ENCODE measurements around the gene PPP1R15B. TPM values are rescaled to one million over a fixed set of nuclear protein-coding genes. Genes with fewer than 3 reads are reported as not detected.

The PPP1R15B gene
- total RNA-seq, 2 experiments from 2014 or later = 77.5 to 77.8 TPM

DNA sequence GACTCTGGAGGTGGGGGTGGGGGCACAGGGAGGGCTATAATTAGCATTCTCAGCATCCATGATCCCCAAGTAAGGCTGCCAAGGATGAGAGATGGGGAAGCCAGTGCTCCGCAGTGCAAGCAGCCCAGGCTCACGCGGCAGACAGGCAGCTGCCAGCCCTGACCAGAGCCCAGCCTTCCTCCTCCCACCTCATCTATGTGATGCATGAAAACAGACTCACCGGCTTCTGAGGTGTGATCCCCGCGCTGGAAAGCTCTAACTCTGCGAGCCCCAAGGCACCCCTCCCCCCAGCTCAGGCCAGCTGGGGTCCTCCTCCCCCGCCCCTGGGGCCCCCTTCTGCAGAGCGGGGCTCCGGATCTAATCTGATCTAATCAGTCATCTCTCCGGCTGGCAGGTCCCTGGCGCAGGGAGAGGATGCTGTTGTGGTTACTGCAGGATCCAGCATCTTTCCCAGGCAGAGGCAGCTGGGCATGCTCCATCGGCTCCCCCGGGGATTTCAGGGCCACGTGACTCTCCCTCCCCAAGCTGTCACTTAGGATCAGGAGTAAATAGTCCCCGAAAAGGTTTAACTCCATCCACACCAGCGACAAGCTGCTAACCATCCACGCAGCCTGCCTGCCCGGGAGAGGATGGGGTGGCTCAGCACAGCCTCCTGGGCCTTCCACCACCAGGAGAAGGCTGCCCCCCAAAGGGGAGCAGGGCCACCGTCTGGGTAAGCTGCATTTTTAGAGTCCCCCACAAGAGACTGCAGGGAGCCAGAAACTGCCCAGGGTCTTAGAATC is 52.0 kb downstream of the PPP1R15B start, which contains the start of gene PLEKHA6:
TSS of gene PLEKHA6 (minus strand) at position 456 of the 782 bp plus-strand sequence. CDS start 86,202 bp downstream, outside the sequence.
- DNase-seq = no peak
- no peak for ATAC-seq (ENCODE audit: low read depth)
- Mint-ChIP-seq H3K27ac (no peak within 1 kb of the TSS), H3K36me3 (no peaks in the 10 kb centered on the region), H3K27me3 (peaks cover 16% of the 10 kb centered on the region), H3K9me3 (no peaks in the 10 kb centered on the region), H3K4me1 (peaks cover 5% of the 10 kb centered on the region), H3K4me3 (no peak within 1 kb of the TSS)
- POLR2A ChIA-PET = no interaction called here

DNA sequence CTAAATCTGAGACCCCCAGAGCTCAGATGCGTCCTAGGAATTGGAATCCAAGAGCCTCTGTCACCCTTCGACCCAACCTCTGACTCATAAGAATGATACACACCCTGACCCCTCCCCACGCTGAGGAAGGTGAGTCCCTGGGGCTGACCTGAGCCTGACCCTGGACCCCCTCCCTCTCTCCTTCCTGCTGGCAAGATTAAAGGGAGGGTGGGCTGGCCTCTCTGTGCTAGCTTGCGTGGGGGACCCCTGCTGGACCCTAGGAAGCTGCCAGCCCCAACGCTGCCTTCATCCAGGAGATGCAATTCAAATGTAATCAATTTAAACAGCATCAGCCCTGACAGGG is 52.5 kb downstream of the PPP1R15B start:
- ATAC-seq (ENCODE audit: low read depth) (no peak), DNase-seq (no peak)
- H3K27me3 Mint-ChIP-seq = peaks cover 16% of the 10 kb centered on the region
- no peak overlapping the region for H3K4me3 Mint-ChIP-seq
- H3K4me1 Mint-ChIP-seq = peaks cover 5% of the 10 kb centered on the region
- POLR2A ChIA-PET = interaction anchor here (0.6 kb wide), 1 partner anchor 60 kb away, joined by 4 read pairs; no protein-coding TSS in a partner anchor
- no peak overlapping the region for H3K27ac Mint-ChIP-seq
- no peaks in the 10 kb centered on the region for H3K9me3 Mint-ChIP-seq
- H3K36me3 Mint-ChIP-seq = no peaks in the 10 kb centered on the region

- Mint-ChIP-seq H3K36me3 (no peaks in the 10 kb centered on the region), H3K9me3 (no peaks in the 10 kb centered on the region)
Observed at GRCh38 chr1:204358605-204359004, 53.0 kb downstream of the PPP1R15B start.

GRCh38 chr1:204357551-204358490 is 53.8 kb downstream of the PPP1R15B start:
- no peaks in the 10 kb centered on the region for H3K36me3 Mint-ChIP-seq
- POLR2A ChIA-PET = no interaction called here
- ATAC-seq (ENCODE audit: low read depth) (no peak), DNase-seq (no peak)
- H3K27ac Mint-ChIP-seq = no peak overlapping the region
- peaks cover 3% of the 10 kb centered on the region for H3K4me1 Mint-ChIP-seq
- H3K9me3 Mint-ChIP-seq = no peaks in the 10 kb centered on the region
- H3K4me3 Mint-ChIP-seq = no peak overlapping the region
- H3K27me3 Mint-ChIP-seq = peaks cover 16% of the 10 kb centered on the region

More at GRCh38 chr1:204358605-204359004, 53.0 kb downstream of the PPP1R15B start:
- DNase-seq = no peak
- no peak for ATAC-seq (ENCODE audit: low read depth)
- POLR2A ChIA-PET = interaction anchor here (0.6 kb wide), 1 partner anchor 60 kb away, joined by 4 read pairs; no protein-coding TSS in a partner anchor
- Mint-ChIP-seq H3K4me3 (no peak overlapping the region), H3K27ac (no peak overlapping the region), H3K27me3 (peaks cover 16% of the 10 kb centered on the region), H3K4me1 (peaks cover 3% of the 10 kb centered on the region)

GRCh38 chr1:204356997-204357396 is 54.6 kb downstream of the PPP1R15B start:
- ATAC-seq (ENCODE audit: low read depth) (no peak), DNase-seq (no peak)
- Mint-ChIP-seq H3K4me3 (no peak overlapping the region), H3K36me3 (no peaks in the 10 kb centered on the region), H3K27me3 (peaks cover 12% of the 10 kb centered on the region), H3K4me1 (peaks cover 3% of the 10 kb centered on the region), H3K27ac (no peak overlapping the region), H3K9me3 (no peaks in the 10 kb centered on the region)
- POLR2A ChIA-PET = no interaction called here

- Mint-ChIP-seq H3K9me3 (no peaks in the 10 kb centered on the region), H3K27ac (no peak overlapping the region), H3K4me1 (peaks cover 5% of the 10 kb centered on the region), H3K36me3 (no peaks in the 10 kb centered on the region), H3K27me3 (peaks cover 15% of the 10 kb centered on the region), H3K4me3 (no peak overlapping the region)
- DNase-seq (no peak), ATAC-seq (ENCODE audit: low read depth) (no peak)
- POLR2A ChIA-PET = no interaction called here
Observed at GRCh38 chr1:204355913-204356312, 55.7 kb downstream of the PPP1R15B start.

GRCh38 chr1:204354579-204354978 is 57.0 kb downstream of the PPP1R15B start:
- no peaks in the 10 kb centered on the region for H3K36me3 Mint-ChIP-seq
- H3K9me3 Mint-ChIP-seq = no peaks in the 10 kb centered on the region
- DNase-seq = no peak
- no peak for ATAC-seq (ENCODE audit: low read depth)
- POLR2A ChIA-PET = no interaction called here
- no peak overlapping the region for H3K27ac Mint-ChIP-seq
- H3K4me3 Mint-ChIP-seq = no peak overlapping the region
- H3K27me3 Mint-ChIP-seq = peaks cover 16% of the 10 kb centered on the region
- peaks cover 3% of the 10 kb centered on the region for H3K4me1 Mint-ChIP-seq

Other genes starting within 250 kb of the PPP1R15B start
- gene REN, start 245.5 kb downstream of the PPP1R15B start, total RNA-seq = not detected
- not detected for gene KISS1, start 215.3 kb downstream of the PPP1R15B start, total RNA-seq
- gene GOLT1A, start 197.8 kb downstream of the PPP1R15B start, total RNA-seq = not detected
- under 1 TPM; 0.77 to 0.97 TPM for gene PLEKHA6, start 51.9 kb downstream of the PPP1R15B start, total RNA-seq
- 10 to 100 TPM; 37.1 to 41.8 TPM for gene PIK3C2B, start 83.0 kb upstream of the PPP1R15B start, total RNA-seq
- 100 to 1,000 TPM; 118 to 143 TPM for gene MDM4, start 104.6 kb upstream of the PPP1R15B start, total RNA-seq

Data from activated naive CD8-positive, alpha-beta T cell treated with anti-CD3 and anti-CD28 coated beads, Interleukin-2, amount 10 ng/mL, durations not matched to agents 7 days and 5 days (primary cell).